GM23338 (cell line): ENCODE measurements around the gene ETFA. TPM values are rescaled to one million over a fixed set of nuclear protein-coding genes. Genes with fewer than 3 reads are reported as not detected.

Experiments
- ATAC-seq: fragments of 200-7000 bp; cut with Tn5 transposase; 3 replicates; pipeline ENCODE4 v1.9.1; 2020
- DNase-seq: peaks from one replicate; pipeline ENCODE4 v3.0.0-alpha.2; 2015; ENCODE audit warnings: low spot score
- H2AFZ ChIP-seq: fragments of 200-600 bp; sonication (generic); 2 replicates; pipeline ENCODE4 v1.8.0; 2016; ENCODE audit warnings: antibody characterized with exemption, mild to moderate bottlenecking, moderate library complexity
- H3F3A ChIP-seq: fragments of 200-600 bp; sonication (generic); replicated peaks from 2 replicates; pipeline ENCODE4 v1.8.0; 2017; ENCODE audit warnings: antibody characterized with exemption, mixed run types, low read depth
- H3K27ac ChIP-seq: fragments of 200-600 bp; sonication (generic); 2 replicates; pipeline ENCODE4 v1.6.1; 2016; ENCODE audit warnings: low read depth
- H3K27me3 ChIP-seq: fragments of 200-600 bp; sonication (generic); 2 replicates; pipeline ENCODE4 v1.8.0; 2016; ENCODE audit warnings: mild to moderate bottlenecking, mixed run types, moderate library complexity; ENCODE audit not compliant: insufficient read depth
- H3K36me3 ChIP-seq: fragments of 200-600 bp; sonication (generic); 2 replicates; pipeline ENCODE4 v1.8.0; 2016; ENCODE audit warnings: mild to moderate bottlenecking; ENCODE audit not compliant: insufficient read depth
- H3K4me1 ChIP-seq: fragments of 200-600 bp; sonication (generic); 2 replicates; pipeline ENCODE4 v1.8.0; 2016; ENCODE audit warnings: mild to moderate bottlenecking, moderate library complexity; ENCODE audit not compliant: insufficient read depth
- H3K4me2 ChIP-seq: fragments of 200-600 bp; sonication (generic); 2 replicates; pipeline ENCODE4 v1.7.1; 2017; ENCODE audit warnings: mixed run types
- H3K4me3 ChIP-seq: fragments of 200-600 bp; sonication (generic); 2 replicates; pipeline ENCODE4 v1.6.1; 2016; ENCODE audit warnings: mixed run types
- H3K79me2 ChIP-seq: fragments of 200-600 bp; sonication (generic); replicated peaks from 2 replicates; pipeline ENCODE4 v1.8.0; 2017; ENCODE audit warnings: mild to moderate bottlenecking; ENCODE audit not compliant: insufficient read depth
- H3K9me2 ChIP-seq: fragments of 200-600 bp; sonication (generic); 2 replicates; pipeline ENCODE4 v1.8.0; 2017; ENCODE audit not compliant: insufficient read depth
- H4K20me1 ChIP-seq: fragments of 200-600 bp; sonication (generic); replicated peaks from 2 replicates; pipeline ENCODE4 v1.8.0; 2017; ENCODE audit warnings: mild to moderate bottlenecking; ENCODE audit not compliant: insufficient read depth
- H3K27ac Mint-ChIP-seq: 2 replicates; pipeline ENCODE4 v1.8.0; 2020; ENCODE audit warnings: inconsistent platforms, mild to moderate bottlenecking, moderate library complexity, mixed read lengths
- H3K27me3 Mint-ChIP-seq: 3 replicates; pipeline ENCODE4 v1.8.0; 2022; ENCODE audit warnings: low read depth, mild to moderate bottlenecking, moderate library complexity, mixed read lengths, inconsistent platforms; ENCODE audit not compliant: insufficient read depth, poor library complexity
- H3K36me3 Mint-ChIP-seq: 3 replicates; pipeline ENCODE4 v1.8.0; 2021; ENCODE audit warnings: low read depth, mild to moderate bottlenecking, inconsistent platforms, moderate library complexity, mixed read lengths
- H3K4me1 Mint-ChIP-seq: 3 replicates; pipeline ENCODE4 v1.8.0; 2020; ENCODE audit warnings: mild to moderate bottlenecking, inconsistent platforms, mixed read lengths
- H3K4me3 Mint-ChIP-seq: 3 replicates; pipeline ENCODE4 v1.8.0; 2021; ENCODE audit warnings: moderate library complexity, mild to moderate bottlenecking, inconsistent platforms, mixed read lengths
- H3K9me3 Mint-ChIP-seq: 3 replicates; pipeline ENCODE4 v1.8.0; 2020; ENCODE audit warnings: moderate library complexity, mild to moderate bottlenecking, inconsistent platforms, mixed read lengths
- CREB1 ChIP-seq: fragments of 250-450 bp; sonication (Bioruptor Pico); IDR thresholded peaks from 2 replicates; pipeline ENCODE4 v1.5.0; 2020; ENCODE audit warnings: low read depth, mild to moderate bottlenecking, moderate library complexity
- CTCF ChIP-seq, 2 experiments: fragments of 200-600 bp in 1 of 2; sonication (generic) in 1 of 2; conservative IDR thresholded peaks; 2 replicates each; pipeline versions ENCODE4 v1.5.1 to v1.6.1; 2016 to 2017; ENCODE audit warnings: antibody characterized with exemption in 2 of 2, low read depth in 2 of 2, mild to moderate bottlenecking in 2 of 2, moderate library complexity in 1 of 2
- EZH2 ChIP-seq: fragments of 200-600 bp; sonication (generic); IDR thresholded peaks from one replicate; pipeline ENCODE4 v1.8.0; 2017; ENCODE audit warnings: antibody characterized with exemption, mild to moderate bottlenecking, low read depth; ENCODE audit not compliant: unreplicated experiment
- EZH2phosphoT487 ChIP-seq: fragments of 200-600 bp; sonication (generic); IDR thresholded peaks from one replicate; pipeline ENCODE4 v1.8.1; 2018; ENCODE audit warnings: antibody characterized with exemption; ENCODE audit not compliant: unreplicated experiment
- JUNB ChIP-seq: IDR thresholded peaks from one replicate; pipeline ENCODE4 v1.6.1; 2016; ENCODE audit warnings: antibody characterized with exemption; ENCODE audit not compliant: unreplicated experiment
- NANOG ChIP-seq: IDR thresholded peaks from 2 replicates; pipeline ENCODE4 v1.6.1; 2016; ENCODE audit warnings: antibody characterized with exemption, borderline replicate concordance
- POLR2AphosphoS5 ChIP-seq: IDR thresholded peaks from 2 replicates; pipeline ENCODE4 v1.6.1; 2016; ENCODE audit warnings: antibody characterized with exemption, low read depth
- REST ChIP-seq: IDR thresholded peaks from one replicate; pipeline ENCODE4 v1.6.1; 2018; ENCODE audit warnings: antibody characterized with exemption; ENCODE audit not compliant: unreplicated experiment
- STAT1 ChIP-seq: IDR thresholded peaks from one replicate; pipeline ENCODE4 v1.6.1; 2016; ENCODE audit warnings: antibody characterized with exemption; ENCODE audit not compliant: unreplicated experiment
- ZNF114 ChIP-seq: fragments of 250-450 bp; sonication (Bioruptor Pico); IDR thresholded peaks from 2 replicates; pipeline ENCODE4 v1.5.0; 2020; ENCODE audit warnings: mild to moderate bottlenecking, moderate library complexity
- ZNF331 ChIP-seq: fragments of 250-450 bp; sonication (Bioruptor Pico); IDR thresholded peaks from 2 replicates; pipeline ENCODE4 v1.5.0; 2020; ENCODE audit warnings: low read depth, mild to moderate bottlenecking, moderate library complexity
- ZNF462 ChIP-seq: fragments of 250-450 bp; sonication (Bioruptor Pico); IDR thresholded peaks from 2 replicates; pipeline ENCODE4 v1.5.0; 2020; ENCODE audit warnings: mild to moderate bottlenecking, moderate library complexity
- polyA plus RNA-seq: library from polyadenylated mRNA; unstranded; fragments of >200 nt; fragmentation: Nextera tagmentation; extraction: Ambion mirVana; gene quantifications from 2 replicates; pipeline ENCODE4 v1.2.1, GENCODE V29; 2016
- total RNA-seq: library from RNA; depleted of rRNA; stranded (reverse); fragments of >200 nt; shearing (Covaris generic); gene quantifications from 2 replicates; pipeline ENCODE4 v1.2.3, GENCODE V29; 2014
- TF ChIP-seq, protein P1 (sequence below): IDR thresholded peaks from 2 replicates; pipeline ENCODE4 v1.6.1; 2016; ENCODE audit warnings: antibody characterized with exemption

Gene ETFA
- total and polyA plus RNA-seq, 2 experiments from 2014 or later, result 52.9 to 69.1 TPM

DNA sequence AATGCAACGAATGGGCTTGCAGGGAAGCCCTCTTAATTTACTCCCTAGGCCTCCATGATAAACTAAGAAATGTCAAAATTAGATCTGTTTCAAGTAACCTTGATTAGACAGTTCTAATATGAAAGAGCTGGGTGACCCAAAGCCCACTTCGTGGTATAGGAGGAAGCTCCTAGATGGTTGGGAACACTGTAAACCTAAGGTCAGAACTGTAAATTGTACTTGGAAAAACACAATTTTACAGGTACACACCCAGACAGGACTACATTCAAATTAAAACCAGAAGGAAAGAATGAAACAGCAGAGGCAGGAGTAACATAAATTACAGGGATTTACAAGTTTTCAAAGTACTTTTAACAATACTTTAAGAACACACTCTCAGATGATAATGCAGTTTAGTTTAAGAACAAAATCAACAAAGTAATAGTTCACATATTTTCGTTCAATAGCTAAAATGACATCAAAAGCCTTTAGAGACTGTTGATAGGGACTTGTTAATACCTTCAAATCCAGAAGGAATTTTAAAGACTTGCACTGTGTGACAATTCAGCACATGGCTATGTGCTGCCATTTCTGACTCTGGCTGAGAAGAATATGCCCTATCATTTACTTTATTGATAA is 43.7 kb upstream of the ETFA start:
- Mint-ChIP-seq H3K9me3 (no peaks in the 10 kb centered on the region), H3K27ac (no peak overlapping the region), H3K4me3 (no peak overlapping the region), H3K4me1 (no peaks in the 10 kb centered on the region), H3K36me3 (no peaks in the 10 kb centered on the region), H3K27me3 (peaks cover 5% of the 10 kb centered on the region)
- Histone ChIP-seq H3K9me2 (peaks cover 7% of the 10 kb centered on the region; the same call in 1 of the 2 replicates), H3K4me2 (no peak overlapping the region), H4K20me1 (0 out of 2 replicates have a peak, but pooled peaks cover 3% of the 10 kb centered on the region), H3K27ac (no peak overlapping the region), H3K4me3 (no peak overlapping the region), H3K79me2 (no peaks in the 10 kb centered on the region), H3K36me3 (no peaks in the 10 kb centered on the region), H3K4me1 (no peaks in the 10 kb centered on the region), H3F3A (no peaks in the 10 kb centered on the region), H2AFZ (no peak overlapping the region), H3K27me3 (peaks cover 11% of the 10 kb centered on the region)
- no peak for DNase-seq
- no peak for ATAC-seq
- TF ChIP-seq CTCF (conservative IDR thresholded peaks at IDR 0.05; ENCODE audit: low read depth in 2 of 2) (no peak), STAT1 (no peak), ZNF462 (CRISPR knock-in tag) (no peak), CREB1 (CRISPR knock-in tag) (no peak), EZH2 (no peak), ZNF331 (CRISPR knock-in tag) (no peak), NANOG (no peak), REST (no peak), POLR2AphosphoS5 (no peak), JUNB (no peak), EZH2phosphoT487 (no peak), ZNF114 (CRISPR knock-in tag) (no peak)
- TF ChIP-seq, protein P1, sequence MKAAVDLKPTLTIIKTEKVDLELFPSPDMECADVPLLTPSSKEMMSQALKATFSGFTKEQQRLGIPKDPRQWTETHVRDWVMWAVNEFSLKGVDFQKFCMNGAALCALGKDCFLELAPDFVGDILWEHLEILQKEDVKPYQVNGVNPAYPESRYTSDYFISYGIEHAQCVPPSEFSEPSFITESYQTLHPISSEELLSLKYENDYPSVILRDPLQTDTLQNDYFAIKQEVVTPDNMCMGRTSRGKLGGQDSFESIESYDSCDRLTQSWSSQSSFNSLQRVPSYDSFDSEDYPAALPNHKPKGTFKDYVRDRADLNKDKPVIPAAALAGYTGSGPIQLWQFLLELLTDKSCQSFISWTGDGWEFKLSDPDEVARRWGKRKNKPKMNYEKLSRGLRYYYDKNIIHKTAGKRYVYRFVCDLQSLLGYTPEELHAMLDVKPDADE, result no peak
